WERI-Rb-1 (cell line): ENCODE data around the gene PGAP6.
A peak's percentile ranks its signal among the peaks of the same experiment; 100 is the strongest.

ENCODE experiments used
- DNase-seq: peaks from one replicate; pipeline ENCODE4 v3.0.0-alpha.2; 2020
- H3K27ac ChIP-seq: fragments of 250-450 bp; sonication (Bioruptor Pico); 2 replicates; pipeline ENCODE4 v1.5.1; 2020; ENCODE audit warnings: mild to moderate bottlenecking, moderate library complexity
- H3K27me3 ChIP-seq: fragments of 250-450 bp; sonication (Bioruptor Pico); 2 replicates; pipeline ENCODE4 v1.5.1; 2021; ENCODE audit warnings: mild to moderate bottlenecking, low read depth, moderate library complexity; ENCODE audit not compliant: insufficient read depth, severe bottlenecking
- H3K36me3 ChIP-seq: fragments of 250-450 bp; sonication (Bioruptor Pico); 2 replicates; pipeline ENCODE4 v1.5.1; 2020; ENCODE audit warnings: mild to moderate bottlenecking, moderate library complexity
- H3K4me3 ChIP-seq: 2 replicates; pipeline ENCODE4 v1.5.1; 2011; ENCODE audit warnings: low read depth, mild to moderate bottlenecking, control low read depth, low read length
- H3K9me3 ChIP-seq: fragments of 250-450 bp; sonication (Bioruptor Pico); 2 replicates; pipeline ENCODE4 v1.5.1; 2021; ENCODE audit warnings: mild to moderate bottlenecking, moderate library complexity; ENCODE audit not compliant: severe bottlenecking
- CTCF ChIP-seq: IDR thresholded peaks from 2 replicates; pipeline ENCODE4 v1.5.1; 2011; ENCODE audit warnings: low read depth, mild to moderate bottlenecking, control low read depth, inconsistent platforms, low read length

PGAP6 gene

GRCh38 chr16:404971-405486 lies 23.3 kb upstream of the PGAP6 start:
- Histone ChIP-seq H3K4me3 (no peak overlapping the region), H3K27ac (no peak overlapping the region), H3K9me3 (no peaks in the 10 kb centered on the region), H3K27me3 (no peaks in the 10 kb centered on the region), H3K36me3 (peaks cover 8% of the 10 kb centered on the region)
- TF ChIP-seq CTCF: no peak
- no peak for DNase-seq

- Histone ChIP-seq H3K4me3 (peak within 1 kb of the TSS; percentile 76), H3K36me3 (peaks cover 30% of the 10 kb centered on the region), H3K27me3 (no peaks in the 10 kb centered on the region), H3K27ac (peak within 1 kb of the TSS; percentile 92), H3K9me3 (no peaks in the 10 kb centered on the region)
- DNase-seq: peak; percentile 94
- TF ChIP-seq CTCF: peak; percentile 54
Observed at GRCh38 chr16:401468-402348, 19.9 kb upstream of the PGAP6 start, which contains the start of gene DECR2. DECR2 (plus strand) TSS chr16:401885; CDS start chr16:401964, 79 bp downstream.

GRCh38 chr16:400061-400591 lies 18.3 kb upstream of the PGAP6 start:
- DNase-seq: no peak
- no peak overlapping the region for H3K27ac ChIP-seq
- peaks cover 30% of the 10 kb centered on the region for H3K36me3 ChIP-seq
- H3K4me3 ChIP-seq: no peak overlapping the region
- no peak for TF ChIP-seq CTCF
- no peaks in the 10 kb centered on the region for H3K9me3 ChIP-seq
- no peaks in the 10 kb centered on the region for H3K27me3 ChIP-seq

- Histone ChIP-seq H3K27me3 (no peaks in the 10 kb centered on the region), H3K4me3 (no peak overlapping the region), H3K27ac (no peak overlapping the region), H3K36me3 (peaks cover 30% of the 10 kb centered on the region), H3K9me3 (no peaks in the 10 kb centered on the region)
- no peak for TF ChIP-seq CTCF
- no peak for DNase-seq
Observed at GRCh38 chr16:399340-400019, 17.7 kb upstream of the PGAP6 start.

- peaks cover 30% of the 10 kb centered on the region for H3K36me3 ChIP-seq
- no peaks in the 10 kb centered on the region for H3K27me3 ChIP-seq
- H3K9me3 ChIP-seq: no peaks in the 10 kb centered on the region
- H3K4me3 ChIP-seq: no peak overlapping the region
- H3K27ac ChIP-seq: 0 out of 2 replicates have a peak overlapping the region, but pooled peaks have one; percentile 57
- no peak for TF ChIP-seq CTCF
- no peak for DNase-seq
Observed at GRCh38 chr16:398561-399339, 17.0 kb upstream of the PGAP6 start.
